Measurements from ENCODE around the gene B4GALNT4.

B4GALNT4 gene

GRCh38 chr11:363948-364761 lies 5.1 kb upstream of the B4GALNT4 start:
- no peaks in the 10 kb centered on the region for H3K27me3 ChIP-seq (ENCODE audit: insufficient read depth, low read length)
- H3K27ac ChIP-seq (ENCODE audit: low read length), result no peak overlapping the region
- H3K9ac ChIP-seq (ENCODE audit: low read depth, low read length), result no peak overlapping the region
- no peaks in the 10 kb centered on the region for H3K36me3 ChIP-seq (ENCODE audit: insufficient read depth, low read depth, low read length)
- H3K4me1 ChIP-seq (ENCODE audit: insufficient read depth, low read length), result peaks cover 4% of the 10 kb centered on the region; the same call in 1 of the 2 replicates
- H3K9me3 ChIP-seq (ENCODE audit: insufficient read depth, low read depth, low read length), result peaks cover 13% of the 10 kb centered on the region
- no peak overlapping the region for H3K4me3 ChIP-seq (ENCODE audit: low read length)

DNA sequence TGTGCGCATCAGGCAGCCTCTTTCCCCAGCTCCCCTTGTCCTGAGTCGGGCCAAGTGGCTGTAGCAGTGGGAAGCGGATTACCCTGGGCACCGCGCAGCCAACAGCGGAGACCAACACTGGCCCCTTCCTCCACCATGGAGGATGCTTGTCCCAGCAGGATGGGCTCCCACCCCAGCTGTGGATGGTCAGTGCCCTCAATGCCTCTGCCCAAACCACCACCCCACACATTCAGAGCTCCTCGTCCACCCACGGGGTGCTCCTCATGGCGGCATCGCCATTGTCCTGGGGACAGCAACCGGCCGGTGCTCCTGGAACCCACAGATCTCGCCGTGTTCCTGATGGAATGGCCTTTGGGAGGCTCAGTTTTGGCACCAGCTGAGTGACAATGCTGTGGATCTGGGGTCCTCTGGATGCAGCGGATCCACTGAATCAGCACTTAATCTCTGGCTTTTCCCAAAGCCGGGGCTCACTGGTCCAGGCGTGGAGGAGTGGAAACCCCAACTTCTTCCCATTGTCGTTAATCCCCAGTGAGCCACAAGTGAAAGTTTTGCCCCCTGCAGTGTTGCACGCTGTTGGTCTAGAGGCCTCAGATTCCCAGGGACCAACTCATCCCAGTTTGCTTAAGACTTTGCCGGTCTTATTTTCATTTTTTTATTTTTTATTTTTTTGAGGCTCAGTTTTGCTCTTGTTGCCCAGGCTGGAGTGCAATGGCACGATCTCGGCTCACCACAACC lies 4.1 kb upstream of the B4GALNT4 start:
- H3K27me3 ChIP-seq (ENCODE audit: insufficient read depth, low read length), result no peaks in the 10 kb centered on the region

GRCh38 chr11:365831-366230 lies 3.5 kb upstream of the B4GALNT4 start:
- Histone ChIP-seq H3K9ac (ENCODE audit: low read depth, low read length) (no peak overlapping the region), H3K27ac (ENCODE audit: low read length) (no peak overlapping the region), H3K4me1 (ENCODE audit: insufficient read depth, low read length) (peaks cover 7% of the 10 kb centered on the region; the same call in 1 of the 2 replicates), H3K27me3 (ENCODE audit: insufficient read depth, low read length) (no peaks in the 10 kb centered on the region), H3K4me3 (ENCODE audit: low read length) (no peak overlapping the region), H3K9me3 (ENCODE audit: insufficient read depth, low read depth, low read length) (peaks cover 6% of the 10 kb centered on the region; the same call in 1 of the 2 replicates), H3K36me3 (ENCODE audit: insufficient read depth, low read depth, low read length) (no peaks in the 10 kb centered on the region)

More for the DNA sequence above, 4.1 kb upstream of the B4GALNT4 start:
- Histone ChIP-seq H3K4me1 (ENCODE audit: insufficient read depth, low read length) (peaks cover 4% of the 10 kb centered on the region; the same call in 1 of the 2 replicates), H3K9ac (ENCODE audit: low read depth, low read length) (no peak overlapping the region), H3K9me3 (ENCODE audit: insufficient read depth, low read depth, low read length) (peaks cover 12% of the 10 kb centered on the region), H3K36me3 (ENCODE audit: insufficient read depth, low read depth, low read length) (no peaks in the 10 kb centered on the region), H3K4me3 (ENCODE audit: low read length) (no peak overlapping the region), H3K27ac (ENCODE audit: low read length) (no peak overlapping the region)

- Histone ChIP-seq H3K27ac (ENCODE audit: low read length) (no peak overlapping the region), H3K9ac (ENCODE audit: low read depth, low read length) (no peak overlapping the region; the same call in 1 of the 2 replicates), H3K4me1 (ENCODE audit: insufficient read depth, low read length) (peaks cover 7% of the 10 kb centered on the region; the same call in 1 of the 2 replicates)
Observed at GRCh38 chr11:367956-368413, 1.3 kb upstream of the B4GALNT4 start.

GRCh38 chr11:368414-369335 lies 624 bp upstream of the B4GALNT4 start:
- Histone ChIP-seq H3K27ac (ENCODE audit: low read length) (no peak overlapping the region), H3K27me3 (ENCODE audit: insufficient read depth, low read length) (no peaks in the 10 kb centered on the region), H3K9ac (ENCODE audit: low read depth, low read length) (peak overlapping the region; percentile 15; the same call in 1 of the 2 replicates), H3K9me3 (ENCODE audit: insufficient read depth, low read depth, low read length) (no peaks in the 10 kb centered on the region), H3K4me1 (ENCODE audit: insufficient read depth, low read length) (peaks cover 7% of the 10 kb centered on the region; the same call in 1 of the 2 replicates), H3K4me3 (ENCODE audit: low read length) (peak overlapping the region; percentile 55), H3K36me3 (ENCODE audit: insufficient read depth, low read depth, low read length) (peaks cover 21% of the 10 kb centered on the region)

More at GRCh38 chr11:367956-368413, 1.3 kb upstream of the B4GALNT4 start:
- no peaks in the 10 kb centered on the region for H3K9me3 ChIP-seq (ENCODE audit: insufficient read depth, low read depth, low read length)
- no peaks in the 10 kb centered on the region for H3K27me3 ChIP-seq (ENCODE audit: insufficient read depth, low read length)
- peaks cover 14% of the 10 kb centered on the region for H3K36me3 ChIP-seq (ENCODE audit: insufficient read depth, low read depth, low read length)
- H3K4me3 ChIP-seq (ENCODE audit: low read length), result peak overlapping the region; percentile 55; the same call in 1 of the 2 replicates

DNA sequence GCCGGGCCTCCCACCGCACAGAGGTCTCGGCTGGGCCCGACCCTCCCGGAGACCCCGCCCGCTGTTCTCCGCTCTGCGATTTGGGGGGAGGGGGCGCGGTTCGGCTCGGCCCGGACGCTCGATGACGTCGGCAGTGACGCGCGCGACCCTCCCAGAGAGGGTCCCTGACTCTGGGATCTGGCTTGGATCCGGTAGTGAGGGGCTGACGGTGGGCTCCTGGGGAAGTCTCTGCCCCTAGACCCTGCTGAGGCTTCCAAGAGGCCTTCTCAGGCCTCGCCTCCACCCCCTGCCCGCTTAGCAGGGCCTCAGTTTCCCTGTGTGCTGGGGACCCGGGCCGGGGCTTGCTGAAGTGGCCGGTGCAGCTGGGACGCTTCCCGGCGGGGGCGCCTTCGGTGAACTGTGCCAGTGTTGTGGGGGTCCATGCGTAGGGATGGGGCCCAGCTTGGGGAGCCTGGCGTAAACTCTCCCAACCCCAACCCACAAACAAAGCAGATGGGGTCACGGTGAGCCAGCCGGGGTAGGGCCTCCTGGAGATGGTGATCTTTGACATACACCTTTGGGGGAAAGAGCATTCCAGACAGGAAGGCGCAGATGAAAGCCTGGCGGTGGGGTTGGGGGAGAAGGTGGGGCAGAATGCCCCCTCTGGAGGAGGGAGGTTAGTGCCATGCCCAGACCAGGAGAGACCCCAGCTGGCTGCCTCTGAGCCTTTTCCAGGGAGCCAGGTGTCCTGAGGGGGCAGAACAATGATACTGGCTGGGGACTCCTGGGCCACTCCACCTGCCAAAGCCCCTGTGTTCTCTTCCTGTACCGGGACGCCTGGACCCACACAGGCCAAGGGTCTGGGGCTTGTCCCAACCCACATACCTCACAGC lies 1.0 kb downstream of the B4GALNT4 start:
- Histone ChIP-seq H3K9ac (ENCODE audit: low read depth, low read length) (peak overlapping the region; percentile 86), H3K27ac (ENCODE audit: low read length) (peak overlapping the region; percentile 76), H3K27me3 (ENCODE audit: insufficient read depth, low read length) (no peaks in the 10 kb centered on the region), H3K36me3 (ENCODE audit: insufficient read depth, low read depth, low read length) (peaks cover 26% of the 10 kb centered on the region), H3K9me3 (ENCODE audit: insufficient read depth, low read depth, low read length) (no peaks in the 10 kb centered on the region), H3K4me1 (ENCODE audit: insufficient read depth, low read length) (peaks cover 7% of the 10 kb centered on the region; the same call in 1 of the 2 replicates), H3K4me3 (ENCODE audit: low read length) (peak overlapping the region; percentile 80)

- Histone ChIP-seq H3K27me3 (ENCODE audit: insufficient read depth, low read length) (no peaks in the 10 kb centered on the region), H3K9ac (ENCODE audit: low read depth, low read length) (no peak overlapping the region), H3K36me3 (ENCODE audit: insufficient read depth, low read depth, low read length) (peaks cover 26% of the 10 kb centered on the region), H3K27ac (ENCODE audit: low read length) (no peak overlapping the region), H3K4me3 (ENCODE audit: low read length) (peak overlapping the region; percentile 80; the same call in 1 of the 2 replicates), H3K4me1 (ENCODE audit: insufficient read depth, low read length) (peaks cover 7% of the 10 kb centered on the region; the same call in 1 of the 2 replicates), H3K9me3 (ENCODE audit: insufficient read depth, low read depth, low read length) (no peaks in the 10 kb centered on the region)
Observed at GRCh38 chr11:371051-371450, 1.8 kb downstream of the B4GALNT4 start.

DNA sequence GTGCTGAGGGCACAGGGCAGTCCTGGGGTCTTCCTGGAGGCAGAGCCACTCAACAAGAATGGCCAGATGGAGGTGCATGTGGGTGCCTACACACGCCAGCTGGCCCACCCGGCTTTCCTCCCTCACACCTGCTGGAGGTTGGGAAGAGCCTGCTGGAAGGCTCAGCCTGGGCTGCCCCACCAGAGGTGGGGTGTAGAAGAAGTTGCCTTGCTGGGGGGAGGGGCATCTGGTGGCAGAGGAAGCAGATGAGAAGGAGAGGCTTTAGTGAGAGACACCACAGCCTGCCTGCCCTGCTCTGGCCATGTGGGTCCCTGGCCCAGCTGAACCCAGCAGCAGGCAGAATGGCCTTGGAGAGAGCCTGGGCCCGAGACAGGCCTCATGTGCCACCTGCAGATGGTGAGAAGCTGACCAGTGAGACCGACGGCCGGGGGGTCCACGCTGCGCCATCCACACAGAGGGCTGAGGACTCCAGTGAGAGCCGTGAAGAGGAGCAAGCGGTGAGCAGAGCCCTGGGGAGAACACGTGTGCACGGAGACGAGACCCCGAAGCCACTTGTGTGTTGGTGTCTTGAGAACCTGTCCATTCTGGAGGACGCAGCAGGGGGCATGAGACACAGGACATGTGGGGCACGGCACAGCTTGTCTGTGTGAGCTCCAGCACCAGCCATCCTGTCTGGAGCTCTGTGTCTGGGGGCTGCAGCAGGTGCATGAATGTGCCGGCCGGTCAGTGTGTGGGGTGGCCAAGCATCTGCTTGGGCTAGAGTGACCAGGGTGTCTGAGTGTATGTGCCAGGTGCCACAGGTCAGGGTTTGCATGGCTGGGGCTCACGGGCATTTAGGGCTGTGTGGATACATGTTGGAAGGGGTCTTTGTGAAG lies 2.7 kb downstream of the B4GALNT4 start:
- Histone ChIP-seq H3K27me3 (ENCODE audit: insufficient read depth, low read length) (no peaks in the 10 kb centered on the region), H3K4me1 (ENCODE audit: insufficient read depth, low read length) (peaks cover 7% of the 10 kb centered on the region; the same call in 1 of the 2 replicates), H3K36me3 (ENCODE audit: insufficient read depth, low read depth, low read length) (peaks cover 26% of the 10 kb centered on the region), H3K27ac (ENCODE audit: low read length) (no peak overlapping the region), H3K9ac (ENCODE audit: low read depth, low read length) (no peak overlapping the region), H3K9me3 (ENCODE audit: insufficient read depth, low read depth, low read length) (no peaks in the 10 kb centered on the region), H3K4me3 (ENCODE audit: low read length) (no peak overlapping the region)

DNA sequence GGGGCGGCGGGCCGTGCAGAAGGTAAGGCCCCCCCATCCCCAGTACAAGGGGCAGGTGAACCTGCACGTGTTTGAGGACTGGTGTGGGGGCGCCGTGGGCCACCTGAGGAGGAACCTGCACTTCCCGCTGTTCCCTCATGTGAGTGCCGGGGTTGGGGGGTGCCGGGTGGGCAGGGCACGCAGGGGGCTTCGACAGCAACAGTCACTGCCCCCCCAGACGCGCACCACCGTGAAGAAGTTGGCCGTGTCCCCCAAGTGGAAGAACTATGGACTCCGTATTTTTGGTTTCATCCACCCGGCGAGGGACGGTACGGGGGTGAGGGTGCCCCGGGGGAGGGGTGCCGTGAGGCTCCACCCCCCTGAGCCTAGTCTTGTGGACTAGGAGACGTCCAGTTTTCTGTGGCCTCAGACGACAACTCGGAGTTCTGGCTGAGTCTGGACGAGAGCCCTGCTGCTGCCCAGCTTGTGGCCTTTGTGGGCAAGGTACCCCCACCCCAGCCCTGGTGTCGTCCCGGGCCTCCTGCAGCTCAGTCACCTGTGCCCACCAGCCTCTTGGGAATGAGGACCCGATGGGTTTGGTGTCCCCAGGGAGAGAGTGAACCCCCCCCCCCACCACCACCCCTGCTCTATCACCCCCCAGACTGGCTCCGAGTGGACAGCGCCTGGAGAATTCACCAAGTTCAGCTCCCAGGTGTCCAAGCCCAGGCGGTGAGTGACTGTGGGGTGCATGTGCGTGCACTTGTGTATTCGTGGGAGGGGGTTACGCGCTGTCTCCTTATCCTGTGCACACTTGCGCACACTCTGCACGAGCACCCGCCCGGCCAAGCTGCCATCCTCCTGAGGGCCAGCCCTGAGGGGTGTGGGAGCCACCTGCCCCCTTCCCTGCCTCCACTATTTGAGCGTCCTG lies 3.8 kb downstream of the B4GALNT4 start:
- H3K9me3 ChIP-seq (ENCODE audit: insufficient read depth, low read depth, low read length), result no peaks in the 10 kb centered on the region
- no peak overlapping the region for H3K4me3 ChIP-seq (ENCODE audit: low read length)
- peaks cover 5% of the 10 kb centered on the region; the same call in 1 of the 2 replicates for H3K4me1 ChIP-seq (ENCODE audit: insufficient read depth, low read length)
- peaks cover 32% of the 10 kb centered on the region for H3K36me3 ChIP-seq (ENCODE audit: insufficient read depth, low read depth, low read length)
- no peak overlapping the region for H3K9ac ChIP-seq (ENCODE audit: low read depth, low read length)
- H3K27ac ChIP-seq (ENCODE audit: low read length), result no peak overlapping the region
- H3K27me3 ChIP-seq (ENCODE audit: insufficient read depth, low read length), result no peaks in the 10 kb centered on the region
